HG03565 (cell line): ENCODE measurements around the gene LMTK2.

Source experiments
- ATAC-seq: cut with Tn5 transposase; IDR thresholded peaks from one replicate; pipeline ENCODE4 v1.9.1; 2021; ENCODE audit warnings: mild to moderate bottlenecking, moderate library complexity; ENCODE audit not compliant: unreplicated experiment

Gene LMTK2

GRCh38 chr7:98252425-98253054 lies 145.9 kb downstream of the LMTK2 start:
- no peak for ATAC-seq

- no peak for ATAC-seq
Observed at GRCh38 chr7:98254516-98254915, 147.9 kb downstream of the LMTK2 start.

- no peak for ATAC-seq
Observed at GRCh38 chr7:98254951-98255610, 148.4 kb downstream of the LMTK2 start.

- ATAC-seq: no peak
Observed at GRCh38 chr7:98256431-98256830, 149.8 kb downstream of the LMTK2 start.

- ATAC-seq: no peak
Observed at GRCh38 chr7:98257701-98258100, 151.0 kb downstream of the LMTK2 start.
